GM13976 (cell line): ENCODE results near the gene FBXL16.
"Not testable (repeated sequence)": the region's sequence is repeated elsewhere in the genome, so short reads cannot be mapped to it uniquely, and the experiment has no call there.

Experiments
- DNase-seq: peaks from one replicate; pipeline ENCODE4 v3.0.0; 2012; ENCODE audit warnings: low spot score
- CTCF ChIP-seq: IDR thresholded peaks from 2 replicates; pipeline ENCODE4 v1.5.1; 2012; ENCODE audit warnings: borderline replicate concordance, mild to moderate bottlenecking; ENCODE audit not compliant: insufficient read depth; ENCODE audit errors: extremely low read depth, missing control alignments, control extremely low read depth
- in situ Hi-C: fragments of 300-500 bp; cut with MboI; formaldehyde crosslinking; loops from one replicate; pipeline ENCODE4 v1.12.0; 2022; ENCODE audit warnings: low sequenced_read_pairs, mixed read lengths, inconsistent platforms; ENCODE audit not compliant: unreplicated experiment

The FBXL16 gene

DNA sequence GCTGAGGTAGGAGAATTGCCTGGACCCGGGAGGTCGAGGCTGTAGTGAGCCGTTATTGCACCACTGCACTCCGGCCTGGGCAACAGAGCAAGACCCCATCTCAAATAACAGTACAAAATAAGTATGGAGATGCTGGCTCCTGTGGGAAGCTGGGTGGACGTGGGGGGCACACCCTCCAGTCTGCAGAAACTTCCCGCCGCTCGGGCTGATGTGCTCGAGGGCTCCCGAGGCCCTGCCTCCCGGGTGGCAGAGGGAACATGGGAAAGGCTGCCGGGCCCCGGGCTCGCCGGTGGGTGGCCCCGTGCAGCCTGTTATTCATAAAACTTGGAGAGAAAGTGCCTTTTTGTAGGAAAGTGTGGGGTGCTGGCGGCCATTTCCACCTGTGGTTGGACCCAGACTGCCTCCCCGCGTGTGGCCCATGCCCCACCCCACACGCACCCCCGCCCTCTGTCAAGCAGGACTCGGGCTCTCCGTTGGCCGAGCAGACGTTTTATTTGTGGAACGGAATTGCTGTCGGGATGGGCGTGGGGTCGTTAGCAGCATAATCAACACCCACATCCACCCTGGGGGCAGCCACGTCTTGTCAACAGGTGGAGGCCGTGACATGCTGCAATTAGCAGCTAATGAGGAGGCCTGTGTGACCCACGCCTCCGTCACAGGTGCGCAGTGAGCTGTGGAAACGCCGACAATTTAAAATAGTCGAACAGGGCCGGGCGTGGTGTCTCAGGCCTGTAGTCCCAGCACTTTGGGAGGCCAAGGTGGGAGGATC, 42.6 kb upstream of the FBXL16 start:
- in situ Hi-C loops: no loop called here
- TF ChIP-seq CTCF: no peak
- DNase-seq: no peak

GRCh38 chr16:746637-747036, 41.0 kb upstream of the FBXL16 start:
- no peak for TF ChIP-seq CTCF
- DNase-seq: no peak
- in situ Hi-C loops: no loop called here

- no peak for TF ChIP-seq CTCF
- peak; percentile 81 for DNase-seq
- in situ Hi-C loops: no loop called here
Measured at GRCh38 chr16:745739-746138, 40.1 kb upstream of the FBXL16 start.

DNA sequence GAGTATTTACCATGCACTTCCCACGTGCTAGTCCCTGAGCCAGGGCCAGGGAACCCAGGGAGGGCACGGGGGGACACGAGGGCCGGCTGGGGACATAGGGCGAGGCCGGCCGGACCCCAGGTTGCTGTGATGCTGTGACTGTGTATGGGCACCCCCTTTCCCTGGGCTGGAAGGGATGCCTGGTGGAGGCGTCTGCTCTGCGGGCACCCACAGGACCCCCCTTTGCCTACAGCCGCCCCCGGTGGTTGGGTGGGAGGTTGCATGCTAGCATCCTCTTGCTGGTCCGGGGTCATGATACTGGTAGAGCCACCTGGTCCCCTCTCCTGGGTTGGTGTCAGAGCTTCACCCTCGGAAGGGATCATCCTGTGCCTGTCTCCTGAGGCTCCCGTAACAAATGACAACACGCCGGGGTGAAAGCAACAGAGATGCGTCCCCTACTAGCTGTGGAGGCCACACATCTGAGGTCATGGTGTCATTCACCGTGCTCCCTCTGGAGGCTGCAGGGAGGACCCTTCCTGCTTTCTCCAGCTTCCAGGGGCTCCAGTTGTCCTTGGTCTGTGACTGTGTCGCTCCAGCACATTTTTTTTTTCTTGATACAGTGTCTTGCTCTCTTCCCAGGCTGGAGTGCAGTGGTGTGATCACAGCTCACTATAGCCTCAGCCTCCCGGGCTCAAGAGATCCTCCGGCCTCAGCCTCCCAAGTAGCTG, 38.3 kb upstream of the FBXL16 start:
- in situ Hi-C loops: no loop called here

GRCh38 chr16:742894-743293, 37.3 kb upstream of the FBXL16 start:
- in situ Hi-C loops, DNase-seq: not testable (repeated sequence)

More for the DNA sequence above, 38.3 kb upstream of the FBXL16 start:
- no peak for TF ChIP-seq CTCF
- DNase-seq: no peak

DNA sequence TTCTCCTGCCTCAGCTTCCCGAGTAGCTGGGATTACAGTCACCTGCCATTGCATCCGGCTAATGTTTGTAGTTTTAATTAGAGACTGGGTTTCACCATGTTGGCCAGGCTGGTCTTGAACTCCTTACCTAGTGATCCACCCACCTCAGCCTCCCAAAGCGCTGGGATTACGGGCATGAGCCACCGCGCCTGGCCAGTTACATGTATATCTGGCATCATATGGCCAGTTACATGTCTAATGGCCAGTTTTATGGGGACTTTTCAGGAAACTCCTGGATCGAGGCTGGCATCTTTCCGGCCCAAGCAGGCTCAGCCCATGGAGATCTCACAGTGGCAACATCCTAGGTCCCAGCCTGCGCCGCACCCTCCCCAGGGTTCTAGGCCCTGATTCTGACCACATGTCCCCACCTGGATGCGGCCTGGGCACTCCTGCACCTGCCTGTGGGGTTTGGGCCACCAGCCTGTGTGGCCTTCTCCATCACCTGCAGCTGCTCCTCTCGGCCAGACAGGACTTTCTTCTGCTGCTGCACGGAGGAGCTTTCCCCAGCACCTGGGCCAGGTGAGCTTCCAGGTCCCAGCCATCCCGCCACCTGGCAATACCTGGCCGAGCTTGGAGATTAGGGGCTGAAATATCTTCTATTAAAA, 36.5 kb upstream of the FBXL16 start:
- DNase-seq: no peak
- no peak for TF ChIP-seq CTCF
- in situ Hi-C loops: no loop called here
